Spleen (tissue), 11 donors: ENCODE results near the gene GLYR1. TPM values are rescaled to one million over a fixed set of nuclear protein-coding genes. Genes with fewer than 3 reads are reported as not detected.

ENCODE experiments used
- DNase-seq: peaks from one replicate; pipeline ENCODE4 v3.0.0-alpha.2; 2020
- H3K27ac ChIP-seq, 8 donors: fragments of 200-600 bp; sonication (generic) in 7 of 8; 1 replicate in 4 of 8; 2 replicates in 4 of 8; pipeline versions ENCODE4 v1.5.0 to v1.8.0; 2016 to 2021; ENCODE audit warnings: inconsistent platforms in 4 of 8, mild to moderate bottlenecking in 4 of 8, moderate library complexity in 1 of 8
- H3K27me3 ChIP-seq, 7 donors: fragments of 200-600 bp; sonication (generic) in 6 of 7; replicated peaks in 1 of 7; 1 replicate in 4 of 7; 2 replicates in 3 of 7; pipeline versions ENCODE4 v1.5.0 to v1.8.0; 2016 to 2021; ENCODE audit warnings: inconsistent platforms in 3 of 7, mild to moderate bottlenecking in 1 of 7
- H3K36me3 ChIP-seq, 6 donors: fragments of 200-600 bp; sonication (generic) in 5 of 6; 1 replicate in 4 of 6; 2 replicates in 2 of 6; pipeline versions ENCODE4 v1.5.0 to v1.8.0; 2016 to 2021; ENCODE audit warnings: inconsistent platforms in 2 of 6
- H3K4me1 ChIP-seq, 6 donors: fragments of 200-600 bp; sonication (generic) in 5 of 6; 1 replicate in 3 of 6; 2 replicates in 3 of 6; pipeline versions ENCODE4 v1.5.0 to v1.8.0; 2016 to 2021; ENCODE audit warnings: inconsistent platforms in 3 of 6
- H3K4me3 ChIP-seq, 8 donors: fragments of 200-600 bp; sonication (generic) in 7 of 8; 1 replicate in 4 of 8; 2 replicates in 4 of 8; pipeline versions ENCODE4 v1.5.0 to v1.8.0; 2016 to 2021; ENCODE audit warnings: inconsistent platforms in 4 of 8, mild to moderate bottlenecking in 4 of 8, moderate library complexity in 2 of 8
- H3K9me3 ChIP-seq, 8 donors: fragments of 200-600 bp; sonication (generic) in 7 of 8; 1 replicate in 4 of 8; 2 replicates in 4 of 8; pipeline versions ENCODE4 v1.5.0 to v1.8.0; 2016 to 2021; ENCODE audit warnings: inconsistent platforms in 4 of 8
- CTCF ChIP-seq, 11 experiments: fragments of 200-600 bp in 7 of 11; fragments of 450-650 bp in 4 of 11; sonication (generic) in 4 of 11; IDR thresholded peaks in 8 of 11; conservative IDR thresholded peaks in 3 of 11; 1 replicate in 7 of 11; 2 replicates in 4 of 11; pipeline versions ENCODE4 v1.4.0 to v1.8.0; 2016 to 2021; ENCODE audit warnings: antibody characterized with exemption in 11 of 11, inconsistent platforms in 4 of 11, mild to moderate bottlenecking in 1 of 11
- POLR2A ChIP-seq, 3 donors: fragments of 450-650 bp; IDR thresholded peaks; one replicate each; pipeline ENCODE4 v1.5.1; 2017; ENCODE audit warnings: antibody characterized with exemption in 3 of 3, mild to moderate bottlenecking in 1 of 3
- POLR2AphosphoS5 ChIP-seq, 3 donors: sonication (generic); formaldehyde crosslinking; IDR thresholded peaks; one replicate each; pipeline ENCODE4 v1.5.1; 2017; ENCODE audit warnings: antibody characterized with exemption in 3 of 3
- WGBS, 5 donors: extraction: QIAGEN DNeasy Blood & Tissue Kit in 3 of 5; methylation state at CpG; one replicate each; pipeline versions ENCODE4 v1.1.5 to v1.1.7; 2013 to 2018; 5-methylcytosine and 5-hydroxymethylcytosine counted together
- intact Hi-C: fragments of 100-400 bp; cut with DNase I; formaldehyde crosslinking; loops from one replicate; pipeline ENCODE4 v1.15.0; 2023; ENCODE audit warnings: low total_unique reads
- polyA plus RNA-seq, 3 donors: library from polyadenylated mRNA; stranded (reverse); fragments of 200-250 nt; gene quantifications; one replicate each; pipeline ENCODE4 v1.2.1, GENCODE V29; 2013
- total RNA-seq, 7 donors: library from RNA; depleted of rRNA in 3 of 7; stranded (reverse); fragments of >200 nt in 3 of 7; fragmentation: NEBNext Ultra II Directional in 4 of 7; extraction: Animal tissue kit (Norgen Biotek cat#: 25700) in 4 of 7; gene quantifications; one replicate each; pipeline versions ENCODE4 v1.1.0 to v1.2.1, GENCODE V29; 2016 to 2021
- donor health status: healthy with polysubstance abuse.
- donor health status: DM: no; HTN: no; CAD: no; lungs with moderate emphysema.
- donor health status: DM: no; HTN: no; CAD: no.
- donor health status: Bipolar disorder and iron deficiency.
- donor health status: healthy.
- donor health status: DM: no; HTN: no; CAD: no.
- donor health status: DM: yes; HTN: yes; CAD: no.

The GLYR1 gene
- total and polyA plus RNA-seq, 10 donors: 26.6 to 117 (median 62.3) TPM

- Histone ChIP-seq H3K9me3 (peaks cover 0 to 5% (median 0%) of the 10 kb centered on the region in 8 donors), H3K27ac (no peak overlapping the region), H3K36me3 (peaks cover 0 to 100% (median 77%) of the 10 kb centered on the region in 6 donors), H3K4me3 (no peak overlapping the region), H3K4me1 (peaks cover 7 to 38% (median 28%) of the 10 kb centered on the region in 6 donors), H3K27me3 (no peaks in the 10 kb centered on the region)
- intact Hi-C loops: no loop called here
- TF ChIP-seq POLR2A (IDR thresholded peaks at IDR 0.05): no peak
- no peak for TF ChIP-seq CTCF (IDR thresholded peaks at IDR 0.05 in 8 of 11, conservative IDR thresholded peaks at IDR 0.05 in 3 of 11)
- TF ChIP-seq POLR2AphosphoS5 (IDR thresholded peaks at IDR 0.05): peak in 2 of 3 donors; percentile 26 to 35
- no peak for DNase-seq
- WGBS, 5 donors: 88 to 96% (median 93%) methylated on average over 17 to 23 of the region's 23 CpGs
Observed at GRCh38 chr16:4760221-4760910, 86.7 kb downstream of the GLYR1 start.

DNA sequence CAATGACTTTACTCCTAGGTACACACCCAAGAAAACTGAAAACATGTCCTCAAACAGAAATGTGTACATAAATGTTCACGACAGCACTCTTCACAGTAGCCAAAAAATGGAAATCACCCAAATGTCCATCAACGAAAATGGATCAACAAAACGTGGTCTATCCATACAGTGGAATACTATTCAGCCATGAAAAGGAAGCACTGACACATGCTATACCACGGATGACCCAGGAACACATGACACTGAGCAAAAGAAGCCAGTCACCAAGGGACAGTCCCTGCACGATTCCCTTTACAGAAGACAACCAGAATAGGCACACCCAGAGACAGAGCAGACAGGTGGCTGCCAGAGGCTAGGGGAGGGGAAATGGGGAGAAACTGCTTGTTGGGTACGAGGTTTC lies 91.4 kb downstream of the GLYR1 start:
- H3K4me3 ChIP-seq: no peak overlapping the region
- no peak overlapping the region for H3K27ac ChIP-seq
- no peaks in the 10 kb centered on the region for H3K27me3 ChIP-seq
- no peaks in the 10 kb centered on the region for H3K4me1 ChIP-seq
- H3K9me3 ChIP-seq: peaks cover 0 to 13% (median 5%) of the 10 kb centered on the region in 8 donors
- intact Hi-C loops: no loop called here
- DNase-seq: no peak
- peaks cover 4 to 100% (median 93%) of the 10 kb centered on the region in 6 donors for H3K36me3 ChIP-seq
- 94 to 99% (median 98%) methylated on average over 6 of the region's 6 CpGs for WGBS, 5 donors
- TF ChIP-seq POLR2AphosphoS5 (IDR thresholded peaks at IDR 0.05) (no peak), CTCF (IDR thresholded peaks at IDR 0.05 in 8 of 11, conservative IDR thresholded peaks at IDR 0.05 in 3 of 11) (no peak), POLR2A (IDR thresholded peaks at IDR 0.05) (no peak)

DNA sequence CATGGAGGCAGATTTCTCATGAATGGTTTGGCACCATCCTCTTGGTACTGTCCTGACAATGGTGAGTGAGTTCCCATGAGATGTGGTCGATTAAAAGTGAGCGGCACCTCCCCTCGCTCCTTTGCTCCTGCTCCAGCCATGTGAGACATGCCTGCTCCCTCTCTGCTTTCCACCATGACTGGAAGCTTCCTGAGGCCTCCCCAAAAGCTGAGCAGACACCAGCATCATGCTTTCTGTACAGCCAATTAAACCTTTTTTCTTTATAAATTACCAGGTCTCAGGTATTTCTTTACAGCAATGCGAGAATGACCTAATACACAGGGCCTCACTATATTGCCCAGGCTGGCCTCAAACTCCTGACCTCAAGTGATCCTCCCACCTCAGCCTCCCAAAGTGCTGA lies 92.2 kb downstream of the GLYR1 start:
- TF ChIP-seq POLR2AphosphoS5 (IDR thresholded peaks at IDR 0.05) (no peak), POLR2A (IDR thresholded peaks at IDR 0.05) (no peak), CTCF (IDR thresholded peaks at IDR 0.05 in 8 of 11, conservative IDR thresholded peaks at IDR 0.05 in 3 of 11) (no peak)
- Histone ChIP-seq H3K27ac (no peak overlapping the region), H3K4me3 (no peak overlapping the region), H3K36me3 (peaks cover 4 to 100% (median 92%) of the 10 kb centered on the region in 6 donors), H3K27me3 (no peaks in the 10 kb centered on the region), H3K9me3 (peaks cover 0 to 13% (median 5%) of the 10 kb centered on the region in 8 donors), H3K4me1 (no peaks in the 10 kb centered on the region)
- DNase-seq: no peak
- WGBS, 5 donors: 97 to 100% (median 99%) methylated on average over 4 of the region's 4 CpGs
- intact Hi-C loops: no loop called here

GRCh38 chr16:4753227-4753626 lies 93.9 kb downstream of the GLYR1 start:
- WGBS, 5 donors: 92 to 95% (median 94%) methylated on average over 11 of the region's 11 CpGs
- intact Hi-C loops: no loop called here

More at GRCh38 chr16:4753227-4753626, 93.9 kb downstream of the GLYR1 start:
- H3K36me3 ChIP-seq: peaks cover 4 to 100% (median 80%) of the 10 kb centered on the region in 6 donors
- peaks cover 0 to 10% (median 2%) of the 10 kb centered on the region in 6 donors for H3K4me1 ChIP-seq
- no peak overlapping the region for H3K4me3 ChIP-seq
- TF ChIP-seq CTCF (IDR thresholded peaks at IDR 0.05 in 8 of 11, conservative IDR thresholded peaks at IDR 0.05 in 3 of 11): no peak
- no peaks in the 10 kb centered on the region for H3K27me3 ChIP-seq
- no peak overlapping the region for H3K27ac ChIP-seq
- no peak for DNase-seq
- H3K9me3 ChIP-seq: peaks cover 0 to 13% (median 5%) of the 10 kb centered on the region in 8 donors
